ENCODE data around the gene TPM4. TPM values are rescaled to one million over a fixed set of nuclear protein-coding genes. Genes with fewer than 3 reads are reported as not detected.
"Not testable (repeated sequence)": the region's sequence is repeated elsewhere in the genome, so short reads cannot be mapped to it uniquely, and the experiment has no call there.

TPM4 gene
- total RNA-seq (ENCODE audit: low replicate concordance), result 446 and 535 TPM in 2 replicates

DNA sequence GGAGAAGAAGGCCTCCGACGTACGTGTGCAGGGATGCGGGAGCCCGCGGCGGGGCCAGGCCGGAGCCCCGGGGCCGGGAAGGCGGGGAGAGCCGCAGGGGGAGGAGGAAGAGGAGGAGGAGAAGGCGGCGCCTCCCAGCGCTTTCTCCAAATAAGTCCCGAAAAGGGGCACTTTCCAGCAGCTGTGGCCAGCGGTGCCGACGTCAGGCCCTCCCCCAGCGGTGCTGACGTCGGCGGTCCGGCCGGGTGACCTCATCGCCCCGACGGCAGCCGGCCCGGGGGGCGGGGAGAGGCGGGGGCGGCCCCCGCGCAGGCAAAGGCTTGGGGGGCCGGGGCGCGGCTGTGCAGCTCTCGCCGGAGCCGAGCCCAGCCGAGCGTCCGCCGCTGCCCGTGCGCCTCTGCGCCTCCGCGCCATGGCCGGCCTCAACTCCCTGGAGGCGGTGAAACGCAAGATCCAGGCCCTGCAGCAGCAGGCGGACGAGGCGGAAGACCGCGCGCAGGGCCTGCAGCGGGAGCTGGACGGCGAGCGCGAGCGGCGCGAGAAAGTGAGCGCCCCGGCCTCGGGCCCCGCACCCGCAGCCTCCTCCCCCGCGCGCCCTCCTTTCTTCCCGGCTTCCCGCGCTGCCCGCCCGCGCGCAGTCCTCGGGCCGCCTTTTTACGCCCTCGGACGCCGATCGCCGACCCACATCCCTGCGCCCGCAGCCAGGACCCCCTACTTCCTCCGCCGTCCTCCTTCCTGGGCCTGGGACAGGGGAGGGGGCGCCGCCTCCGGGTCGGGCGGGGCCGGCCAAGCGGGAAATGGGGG, at the start of gene TPM4:
TSS of gene TPM4 (plus strand) at position 342 of the 804 bp plus-strand sequence. CDS start at position 413, 71 bp downstream.
- Histone ChIP-seq H3K79me2 (ENCODE audit: low read depth) (peaks cover 60% of the 10 kb centered on the region), H3K4me1 (peaks cover 30% of the 10 kb centered on the region), H3K27ac (peak within 1 kb of the TSS; percentile 99), H3K9ac (peak within 1 kb of the TSS; percentile 99), H3K36me3 (no peaks in the 10 kb centered on the region), H3K4me3 (peak within 1 kb of the TSS; percentile 98), H3K4me2 (peak within 1 kb of the TSS; percentile 100), H3K27me3 (no peaks in the 10 kb centered on the region), H4K20me1 (ENCODE audit: low read depth) (peaks cover 40% of the 10 kb centered on the region), H3F3A (ENCODE audit: low read depth) (peaks cover 38% of the 10 kb centered on the region), H2AFZ (replicated peaks) (peak within 1 kb of the TSS; percentile 22), H3K9me3 (ENCODE audit: low read depth) (no peaks in the 10 kb centered on the region)
- H3K27me3 Mint-ChIP-seq (ENCODE audit: insufficient read depth, low read depth), result peaks cover 25% of the 10 kb centered on the region
- no peaks in the 10 kb centered on the region for H3K9me3 Mint-ChIP-seq
- peak; percentile 96 for DNase-seq (ENCODE audit: low spot score)
- peaks cover 31% of the 10 kb centered on the region for H3K4me1 Mint-ChIP-seq
- H3K4me3 Mint-ChIP-seq, result peak within 1 kb of the TSS; percentile 92
- H3K27ac Mint-ChIP-seq, result peak within 1 kb of the TSS; percentile 100
- TF ChIP-seq EZH2phosphoT487 (IDR thresholded peaks at IDR 0.05) (no peak), EZH2 (IDR thresholded peaks at IDR 0.05) (no peak), CTCF (IDR thresholded peaks at IDR 0.05) (no peak)
- H3K36me3 Mint-ChIP-seq, result peaks cover 4% of the 10 kb centered on the region

DNA sequence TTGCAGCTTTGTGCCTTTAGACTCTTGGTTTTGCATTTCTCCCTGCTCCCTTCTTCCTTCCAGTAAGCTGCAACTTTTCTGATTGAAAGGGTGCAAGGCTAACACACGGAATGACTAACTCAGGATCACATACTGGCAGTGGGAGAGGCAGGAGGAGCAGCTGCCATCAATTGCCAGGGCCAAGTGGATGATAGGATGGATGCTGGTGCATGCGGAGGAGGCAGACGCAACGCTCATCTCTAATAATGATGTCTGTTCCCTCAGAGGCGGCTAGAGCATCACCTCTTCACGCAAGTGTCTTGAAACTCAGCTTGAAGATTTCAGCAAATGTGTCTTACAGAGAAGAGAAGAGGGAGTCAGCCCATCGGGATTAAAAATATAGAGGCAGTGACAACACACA, 49.5 kb upstream of the TPM4 start:
- no peaks in the 10 kb centered on the region for H3K9me3 ChIP-seq (ENCODE audit: low read depth)
- no peaks in the 10 kb centered on the region for H3K9me3 Mint-ChIP-seq
- no peak for TF ChIP-seq CTCF (IDR thresholded peaks at IDR 0.05)
- no peak for TF ChIP-seq EZH2 (IDR thresholded peaks at IDR 0.05)
- no peak for TF ChIP-seq EZH2phosphoT487 (IDR thresholded peaks at IDR 0.05)
- no peaks in the 10 kb centered on the region for H3K79me2 ChIP-seq (ENCODE audit: low read depth)
- no peak overlapping the region for H2AFZ ChIP-seq (replicated peaks)
- H3K36me3 ChIP-seq, result no peaks in the 10 kb centered on the region
- no peak for DNase-seq (ENCODE audit: low spot score)
- H3K4me3 ChIP-seq, result no peak overlapping the region
- no peak overlapping the region for H3K27ac ChIP-seq
- H3K27ac Mint-ChIP-seq, result no peak overlapping the region
- H3K4me1 Mint-ChIP-seq, result no peaks in the 10 kb centered on the region
- no peak overlapping the region for H3K4me2 ChIP-seq
- H3K4me3 Mint-ChIP-seq, result no peak overlapping the region
- H3K4me1 ChIP-seq, result no peaks in the 10 kb centered on the region
- H3F3A ChIP-seq (ENCODE audit: low read depth), result no peaks in the 10 kb centered on the region
- no peaks in the 10 kb centered on the region for H3K27me3 ChIP-seq
- H4K20me1 ChIP-seq (ENCODE audit: low read depth), result no peaks in the 10 kb centered on the region
- peaks cover 4% of the 10 kb centered on the region for H3K27me3 Mint-ChIP-seq (ENCODE audit: insufficient read depth, low read depth)
- H3K36me3 Mint-ChIP-seq, result no peaks in the 10 kb centered on the region
- H3K9ac ChIP-seq, result no peak overlapping the region

DNA sequence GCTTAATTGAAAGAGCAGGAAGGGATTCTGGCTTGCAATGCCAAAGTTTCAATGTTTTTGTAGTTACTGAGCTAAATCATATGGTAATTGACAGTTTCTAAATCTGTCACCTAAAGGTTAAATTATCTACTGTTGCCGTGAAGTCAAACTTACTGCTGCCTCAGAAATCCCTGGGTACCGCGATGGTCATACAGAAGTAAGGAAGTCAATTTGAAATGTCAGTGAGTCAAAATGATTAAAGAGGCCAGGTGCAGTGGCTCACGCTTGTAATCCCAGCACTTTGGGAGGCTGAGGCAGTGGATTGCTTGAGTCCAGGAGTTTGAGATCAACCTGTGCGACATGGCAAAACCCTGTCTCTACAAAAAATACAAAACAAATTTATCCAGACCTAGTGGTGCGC, 48.8 kb upstream of the TPM4 start:
- Mint-ChIP-seq H3K4me1 (no peaks in the 10 kb centered on the region), H3K27me3 (ENCODE audit: insufficient read depth, low read depth) (peaks cover 4% of the 10 kb centered on the region), H3K27ac (no peak overlapping the region), H3K4me3 (no peak overlapping the region), H3K9me3 (no peaks in the 10 kb centered on the region), H3K36me3 (no peaks in the 10 kb centered on the region)
- Histone ChIP-seq H3K79me2 (ENCODE audit: low read depth) (no peaks in the 10 kb centered on the region), H3K9me3 (ENCODE audit: low read depth) (no peaks in the 10 kb centered on the region), H4K20me1 (ENCODE audit: low read depth) (no peaks in the 10 kb centered on the region), H3K27me3 (no peaks in the 10 kb centered on the region), H3K4me2 (no peak overlapping the region), H3K36me3 (no peaks in the 10 kb centered on the region), H2AFZ (replicated peaks) (no peak overlapping the region), H3K9ac (no peak overlapping the region), H3F3A (ENCODE audit: low read depth) (no peaks in the 10 kb centered on the region), H3K4me1 (no peaks in the 10 kb centered on the region), H3K4me3 (no peak overlapping the region), H3K27ac (no peak overlapping the region)
- TF ChIP-seq CTCF (IDR thresholded peaks at IDR 0.05), result no peak
- no peak for TF ChIP-seq EZH2 (IDR thresholded peaks at IDR 0.05)
- TF ChIP-seq EZH2phosphoT487 (IDR thresholded peaks at IDR 0.05), result no peak
- DNase-seq (ENCODE audit: low spot score), result no peak

DNA sequence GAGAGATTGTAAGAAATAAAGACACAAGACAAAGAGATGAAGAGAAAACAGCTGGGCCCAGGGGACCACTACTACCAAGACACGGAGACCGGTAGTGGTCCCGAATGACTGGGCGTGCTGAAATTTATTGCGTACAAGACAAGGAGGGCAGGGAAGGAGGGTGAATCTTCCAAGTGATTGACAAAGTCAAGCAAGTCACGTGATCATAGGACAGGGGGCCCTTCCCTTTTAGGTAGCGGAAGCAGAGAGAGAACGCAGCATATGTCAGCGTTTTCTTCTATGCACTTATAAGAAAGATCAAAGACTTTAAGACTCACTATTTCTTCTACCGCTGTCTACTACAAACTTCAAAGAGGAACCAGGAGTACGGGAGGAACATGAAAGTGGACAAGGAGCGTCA, 46.1 kb upstream of the TPM4 start:
- H3F3A ChIP-seq (ENCODE audit: low read depth); H3K27ac Mint-ChIP-seq; H3K4me3 Mint-ChIP-seq; H3K27me3 ChIP-seq; H3K4me2 ChIP-seq; H3K36me3 ChIP-seq; H3K36me3 Mint-ChIP-seq; H3K4me3 ChIP-seq; H3K9me3 ChIP-seq (ENCODE audit: low read depth); DNase-seq (ENCODE audit: low spot score); H3K79me2 ChIP-seq (ENCODE audit: low read depth); H3K4me1 Mint-ChIP-seq; H3K4me1 ChIP-seq; H3K27ac ChIP-seq; H2AFZ ChIP-seq (replicated peaks); H4K20me1 ChIP-seq (ENCODE audit: low read depth); H3K9ac ChIP-seq; H3K27me3 Mint-ChIP-seq (ENCODE audit: insufficient read depth, low read depth); H3K9me3 Mint-ChIP-seq: not testable (repeated sequence)
